DND-41 (cell line): ENCODE results near the gene SNX32.

Source experiments
- CTCF ChIP-seq: IDR thresholded peaks from 2 replicates; pipeline ENCODE4 v1.5.1; 2012; ENCODE audit warnings: borderline replicate concordance, low read length, moderate library complexity, mild to moderate bottlenecking; ENCODE audit not compliant: poor library complexity, severe bottlenecking; ENCODE audit errors: extremely low read depth
- EZH2 ChIP-seq: IDR thresholded peaks from 3 replicates; pipeline ENCODE4 v1.6.1; 2012; ENCODE audit warnings: borderline replicate concordance, low read depth, mild to moderate bottlenecking, moderate library complexity, low read length, inconsistent platforms; ENCODE audit not compliant: severe bottlenecking

- TF ChIP-seq EZH2 (no peak), CTCF (no peak)
Measured at GRCh38 chr11:65857500-65857852, 23.7 kb downstream of the SNX32 start.
